ENCODE data around the gene CCT7. TPM values are rescaled to one million over a fixed set of nuclear protein-coding genes. Genes with fewer than 3 reads are reported as not detected.

The CCT7 gene
- total and polyA plus RNA-seq, 10 of the 15 experiments (the other 5 are each of a cell fraction or from before 2014, with no cell fraction given): 206 to 598 (median 486) TPM

DNA sequence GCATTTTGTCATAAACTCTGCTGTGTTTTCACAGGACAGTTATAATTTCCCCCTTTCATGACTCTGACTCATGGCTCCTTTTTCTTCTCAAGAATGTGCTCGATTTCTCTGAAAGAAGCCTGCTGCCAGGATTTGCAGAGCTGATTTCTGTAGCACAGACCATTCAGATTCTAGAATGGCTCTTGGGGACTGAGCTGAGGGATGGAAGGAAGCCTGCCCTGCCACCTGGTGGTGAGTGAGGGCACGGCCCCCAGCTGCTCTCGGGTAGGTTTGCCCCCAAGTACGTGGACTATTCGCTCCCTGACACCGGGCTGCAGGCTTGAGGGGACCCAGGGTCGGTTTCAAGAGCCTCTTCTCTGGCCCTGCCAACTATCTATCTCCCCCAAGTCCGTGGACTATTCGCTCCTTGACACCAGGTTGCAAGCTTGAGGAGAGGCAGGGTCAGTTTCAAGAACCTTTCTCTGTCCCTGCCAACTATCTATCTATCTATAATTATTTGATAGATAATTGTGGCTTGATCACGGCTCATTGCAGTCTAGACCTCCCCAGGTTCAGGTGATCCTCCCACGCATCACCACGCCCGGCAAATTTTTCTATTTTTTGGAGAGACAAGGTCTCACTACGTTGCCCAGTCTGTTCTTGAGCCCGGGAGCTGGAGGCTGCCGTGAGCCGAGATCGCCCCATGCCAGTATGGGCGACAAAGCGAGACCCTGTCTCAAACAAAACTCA lies 21.5 kb upstream of the CCT7 start:
- Histone ChIP-seq H3K36me3 (ENCODE audit: control insufficient read depth in 2 of 2, insufficient read depth in 2 of 2, low read length in 1 of 2) (no peaks in the 10 kb centered on the region), H3K4me3 (no peak overlapping the region), H4K20me1 (ENCODE audit: control insufficient read depth, insufficient read depth) (no peaks in the 10 kb centered on the region), H3K9ac (ENCODE audit: control insufficient read depth, insufficient read depth, low read length) (no peak overlapping the region), H3K27ac (ENCODE audit: control insufficient read depth, insufficient read depth) (no peak overlapping the region), H3K9me3 (replicated peaks; ENCODE audit: control insufficient read depth, insufficient read depth, low read length) (no peaks in the 10 kb centered on the region), H3K4me1 (ENCODE audit: control insufficient read depth, insufficient read depth, low read length) (peaks cover 8% of the 10 kb centered on the region), H3K27me3 (replicated peaks in 1 of 2; ENCODE audit: control insufficient read depth in 2 of 2, insufficient read depth in 2 of 2, low read length in 1 of 2) (no peaks in the 10 kb centered on the region), H3K79me2 (ENCODE audit: control insufficient read depth, insufficient read depth, low read length) (peaks cover 16% of the 10 kb centered on the region), H2AFZ (ENCODE audit: control insufficient read depth, low read depth, low read length) (peak overlapping the region; percentile 72), H3K4me2 (ENCODE audit: control insufficient read depth, insufficient read depth) (no peak overlapping the region)
- in situ Hi-C loops (cut with MboI): no loop called here
- DNase-seq (ENCODE audit: low read depth, low spot score) (no peak), ATAC-seq (peak; percentile 86), FAIRE-seq (peak; percentile 92)
- intact Hi-C loops (cut with micrococcal nuclease; ENCODE audit: unreplicated experiment): loop anchor here (1.0 kb wide), 1 partner anchor 127 kb away; no protein-coding TSS in a partner anchor
- WGBS (ENCODE audit: insufficient coverage, insufficient replicate concordance, low lambda C conversion rate, missing lambda C conversion rate): 37% methylated on average over 20 of the region's 20 CpGs
- ChIA-PET POLR2A (interaction anchor here (0.7 to 2.6 kb wide), 4 partner anchors 22 to 127 kb away, joined by 4 to 14 read pairs (median 5); partner anchors contain the start of genes CCT7 and PRADC1), RAD21 (ENCODE audit: unreplicated experiment) (interaction anchor here (0.6 to 2.8 kb wide), 10 partner anchors 9 to 320 kb away, joined by 3 to 28 read pairs (median 4); partner anchors contain the start of genes CCT7 and PRADC1), CTCF (interaction anchor here (0.6 to 4.3 kb wide), 48 partner anchors 8 to 517 kb away, joined by 3 to 79 read pairs (median 4); partner anchors contain the start of genes CCT7, EGR4, NOTO and PRADC1), SMC1A (ENCODE audit: uncharacterized antibody, unreplicated experiment) (interaction anchor here (0.6 to 2.6 kb wide), 15 partner anchors 8 to 319 kb away, joined by 3 to 24 read pairs (median 4); partner anchors contain the start of gene CCT7)
- no TSS peak for BruUV-seq (replicated peaks)
- TF ChIP-seq, protein P1, sequence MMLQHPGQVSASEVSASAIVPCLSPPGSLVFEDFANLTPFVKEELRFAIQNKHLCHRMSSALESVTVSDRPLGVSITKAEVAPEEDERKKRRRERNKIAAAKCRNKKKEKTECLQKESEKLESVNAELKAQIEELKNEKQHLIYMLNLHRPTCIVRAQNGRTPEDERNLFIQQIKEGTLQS (IDR thresholded peaks at IDR 0.05; ENCODE audit: borderline replicate concordance, extremely low read depth, low read depth, low read length): no peak
- TF ChIP-seq SMAD5 (IDR thresholded peaks at IDR 0.05; ENCODE audit: low read depth) (no peak), TAF1 (IDR thresholded peaks at IDR 0.05; ENCODE audit: borderline replicate concordance, low read depth, low read length) (no peak), CBX5 (IDR thresholded peaks at IDR 0.05; ENCODE audit: low read depth) (no peak), RAD21 (IDR thresholded peaks at IDR 0.05; ENCODE audit: insufficient read depth, low read depth, low read length) (peak; percentile 63), ZSCAN29 (IDR thresholded peaks at IDR 0.05) (no peak), YBX1 (IDR thresholded peaks at IDR 0.05) (no peak), MEF2B (IDR thresholded peaks at IDR 0.05; ENCODE audit: partially characterized antibody, poor library complexity, severe bottlenecking) (no peak), EED (IDR thresholded peaks at IDR 0.05; ENCODE audit: low read depth) (no peak), TCF12 (IDR thresholded peaks at IDR 0.05; ENCODE audit: low read depth, low read length) (peak; percentile 59; the same call in 1 of the 2 replicates), YY1 (IDR thresholded peaks at IDR 0.05; ENCODE audit: low read depth, low read length) (peak; percentile 40; the same call in 1 of the 2 replicates), FOXM1 (IDR thresholded peaks at IDR 0.05; ENCODE audit: low read depth, low read length) (no peak), PRDM15 (CRISPR knock-in tag; IDR thresholded peaks at IDR 0.05) (no peak), MYC (IDR thresholded peaks at IDR 0.05; ENCODE audit: insufficient read depth, insufficient read length, insufficient replicate concordance, low read length, severe bottlenecking) (no peak), NR2C1 (IDR thresholded peaks at IDR 0.05) (0 out of 2 replicates have a peak, but pooled peaks have one; percentile 7), NFYB (IDR thresholded peaks at IDR 0.05; ENCODE audit: insufficient read depth, low read depth, low read length) (no peak)
- TF ChIP-seq, protein P2, sequence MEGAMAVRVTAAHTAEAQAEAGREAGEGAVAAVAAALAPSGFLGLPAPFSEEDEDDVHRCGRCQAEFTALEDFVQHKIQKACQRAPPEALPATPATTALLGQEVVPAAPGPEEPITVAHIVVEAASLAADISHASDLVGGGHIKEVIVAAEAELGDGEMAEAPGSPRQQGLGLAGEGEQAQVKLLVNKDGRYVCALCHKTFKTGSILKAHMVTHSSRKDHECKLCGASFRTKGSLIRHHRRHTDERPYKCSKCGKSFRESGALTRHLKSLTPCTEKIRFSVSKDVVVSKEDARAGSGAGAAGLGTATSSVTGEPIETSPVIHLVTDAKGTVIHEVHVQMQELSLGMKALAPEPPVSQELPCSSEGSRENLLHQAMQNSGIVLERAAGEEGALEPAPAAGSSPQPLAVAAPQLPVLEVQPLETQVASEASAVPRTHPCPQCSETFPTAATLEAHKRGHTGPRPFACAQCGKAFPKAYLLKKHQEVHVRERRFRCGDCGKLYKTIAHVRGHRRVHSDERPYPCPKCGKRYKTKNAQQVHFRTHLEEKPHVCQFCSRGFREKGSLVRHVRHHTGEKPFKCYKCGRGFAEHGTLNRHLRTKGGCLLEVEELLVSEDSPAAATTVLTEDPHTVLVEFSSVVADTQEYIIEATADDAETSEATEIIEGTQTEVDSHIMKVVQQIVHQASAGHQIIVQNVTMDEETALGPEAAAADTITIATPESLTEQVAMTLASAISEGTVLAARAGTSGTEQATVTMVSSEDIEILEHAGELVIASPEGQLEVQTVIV (IDR thresholded peaks at IDR 0.05; ENCODE audit: borderline replicate concordance, partially characterized antibody): no peak
